GM21723 (cell line): ENCODE data around the gene ARRDC4.
"Not testable (repeated sequence)": the region's sequence is repeated elsewhere in the genome, so short reads cannot be mapped to it uniquely, and the experiment has no call there.

ENCODE experiments used
- ATAC-seq: cut with Tn5 transposase; IDR thresholded peaks from one replicate; pipeline ENCODE4 v1.9.1; 2021; ENCODE audit warnings: mild to moderate bottlenecking, moderate library complexity; ENCODE audit not compliant: unreplicated experiment

ARRDC4 gene

DNA sequence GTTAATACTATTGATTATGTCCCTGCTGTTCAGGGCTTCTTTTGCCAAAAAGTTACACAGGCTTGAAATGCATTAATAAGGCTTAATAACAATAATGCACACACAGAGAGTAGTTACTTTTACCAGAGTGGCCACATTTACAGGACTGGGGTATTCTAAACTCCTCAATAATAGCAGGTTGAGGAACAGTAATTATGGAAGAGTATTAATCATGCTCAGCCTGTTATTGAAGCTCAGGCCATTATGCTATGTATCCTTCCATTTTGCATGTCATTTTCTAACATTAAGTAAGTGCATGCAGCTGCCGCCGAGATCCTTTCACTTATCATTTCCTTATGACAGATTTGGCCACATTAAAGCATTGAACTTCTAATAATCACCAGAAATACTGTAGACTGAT, 5.7 kb downstream of the ARRDC4 start:
- no peak for ATAC-seq

- no peak for ATAC-seq
Observed at GRCh38 chr15:97966924-97967620, 6.6 kb downstream of the ARRDC4 start.

DNA sequence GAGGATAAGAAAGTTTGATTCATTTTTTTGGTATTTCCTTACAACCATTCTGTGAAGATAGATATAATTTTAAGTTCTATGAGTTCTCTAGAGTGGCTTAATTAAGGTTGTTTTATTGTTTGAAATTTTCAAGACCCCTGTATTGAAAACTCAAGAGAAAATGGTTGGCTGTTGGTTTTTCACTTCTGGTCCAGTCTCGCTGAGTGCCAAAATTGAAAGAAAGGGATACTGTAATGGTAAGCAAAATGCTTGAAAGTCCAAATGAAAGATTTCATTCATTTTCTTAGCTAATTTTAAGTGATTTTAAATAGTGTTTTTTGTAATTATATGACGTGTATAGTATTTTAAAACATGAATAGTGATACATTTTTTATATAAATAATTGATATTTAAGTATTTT, 7.4 kb downstream of the ARRDC4 start:
- no peak for ATAC-seq

DNA sequence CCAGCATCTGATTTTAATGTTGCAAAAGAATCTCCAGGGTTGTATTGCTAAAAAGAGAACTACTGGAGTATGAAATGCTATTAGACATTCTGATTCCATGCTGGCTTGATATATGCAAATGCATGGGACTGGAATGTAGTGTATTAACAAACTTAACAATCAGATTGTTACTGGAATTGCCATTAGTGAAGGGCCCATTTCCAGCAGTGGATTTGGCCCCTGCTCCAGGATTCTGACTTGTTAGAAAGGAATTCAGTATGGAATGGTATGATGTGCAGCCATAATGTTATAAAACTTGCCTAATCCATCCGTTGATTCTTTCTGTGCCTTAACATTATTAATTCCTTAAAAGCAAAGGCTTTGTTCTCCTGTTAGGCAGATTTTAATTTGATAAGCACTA, 7.9 kb downstream of the ARRDC4 start:
- ATAC-seq, result no peak

- ATAC-seq, result no peak
Observed at GRCh38 chr15:97972366-97972765, 11.9 kb downstream of the ARRDC4 start.

GRCh38 chr15:97976129-97976528, 15.6 kb downstream of the ARRDC4 start:
- ATAC-seq, result no peak

DNA sequence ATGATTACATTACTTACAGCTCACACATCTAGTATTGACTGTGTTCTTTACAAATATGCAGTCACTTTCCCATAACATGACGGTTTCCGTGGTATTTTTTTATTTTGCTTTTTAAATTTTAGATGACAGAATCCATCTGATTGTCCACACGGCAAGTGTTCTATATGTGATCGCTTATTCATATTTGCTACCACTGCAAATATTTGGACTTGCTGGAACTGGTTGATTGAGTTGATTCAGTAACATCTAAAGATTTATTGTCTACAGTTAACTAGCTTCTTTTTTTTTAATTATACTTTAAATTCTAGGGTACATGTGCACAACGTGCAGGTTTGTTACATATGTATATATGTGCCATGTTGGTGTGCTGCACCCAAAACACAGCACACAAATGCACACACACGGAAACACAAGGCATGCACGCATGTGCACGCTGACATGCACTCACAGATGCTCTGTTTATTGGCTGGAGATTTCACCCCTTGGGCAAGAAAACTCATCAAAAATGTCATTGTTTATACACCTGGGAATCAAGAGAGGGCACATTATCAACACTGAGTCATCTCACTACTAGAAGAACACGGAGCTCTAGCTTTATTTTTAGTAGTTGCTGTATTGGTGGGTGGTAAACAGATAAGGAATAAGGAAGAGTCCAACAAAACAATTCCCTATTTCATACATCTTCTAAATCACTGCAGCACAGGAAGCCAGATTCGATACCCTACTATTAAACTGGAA, 16.4 kb downstream of the ARRDC4 start:
- ATAC-seq, result no peak

GRCh38 chr15:97977734-97978133, 17.2 kb downstream of the ARRDC4 start:
- ATAC-seq, result no peak

GRCh38 chr15:97978401-97979139, 18.1 kb downstream of the ARRDC4 start:
- ATAC-seq, result no peak

DNA sequence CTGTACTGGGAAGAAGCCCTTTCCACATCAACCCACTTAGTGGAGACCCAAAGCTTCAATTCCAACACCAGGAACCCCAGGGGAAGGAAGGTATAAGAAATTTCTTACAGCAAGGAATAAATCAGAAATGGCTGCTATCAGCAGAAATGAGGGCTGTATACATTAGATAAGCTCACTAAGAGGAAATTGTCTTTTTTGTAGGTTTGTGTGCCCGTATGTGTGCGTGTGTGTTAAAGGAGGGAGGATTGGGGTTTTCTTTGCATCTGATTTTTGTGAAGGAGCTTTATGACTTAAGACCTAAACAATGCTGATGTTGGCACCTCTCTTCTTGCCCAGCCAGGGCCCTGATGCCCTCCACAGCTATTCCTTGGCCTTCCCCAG, 18.6 kb downstream of the ARRDC4 start:
- no peak for ATAC-seq

DNA sequence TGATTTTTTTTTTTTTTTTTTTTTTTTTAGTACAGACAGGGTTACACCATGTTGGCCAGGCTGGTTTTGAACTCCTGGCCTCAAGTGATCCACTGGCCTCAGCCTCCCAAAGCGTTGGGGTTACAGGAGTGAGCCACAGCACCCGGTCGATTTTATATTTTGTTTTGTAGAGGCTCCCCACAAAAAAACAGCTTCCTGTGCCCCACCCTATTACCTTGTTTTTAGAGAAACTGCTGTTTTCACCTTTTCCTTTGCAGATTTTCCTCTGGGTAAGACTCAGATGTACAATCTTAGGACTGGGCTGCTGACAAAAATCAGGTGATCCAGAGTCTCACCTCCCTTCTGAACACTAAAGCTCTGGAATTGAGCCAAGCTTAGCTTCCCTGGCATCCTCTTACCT, 20.6 kb downstream of the ARRDC4 start:
- ATAC-seq, result no peak

DNA sequence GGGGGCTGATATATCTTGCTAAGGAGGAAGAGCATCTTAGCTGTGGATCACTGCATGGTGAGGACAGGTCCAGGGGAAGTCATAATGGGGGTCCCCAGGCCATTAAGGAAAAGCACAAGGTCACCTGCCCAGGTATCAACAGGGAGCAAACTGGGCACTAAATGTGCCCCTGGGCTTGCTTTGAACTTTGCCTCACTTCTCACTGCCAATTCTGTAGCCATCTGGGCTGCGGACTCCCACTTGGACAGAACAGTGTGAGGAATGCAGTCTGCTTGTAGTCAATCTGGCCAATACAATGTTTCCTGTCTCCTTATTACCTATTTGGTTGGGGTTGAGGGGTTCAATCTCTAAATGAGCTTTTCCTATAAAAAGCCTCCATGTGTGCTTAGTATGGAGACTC, 21.3 kb downstream of the ARRDC4 start:
- no peak for ATAC-seq

DNA sequence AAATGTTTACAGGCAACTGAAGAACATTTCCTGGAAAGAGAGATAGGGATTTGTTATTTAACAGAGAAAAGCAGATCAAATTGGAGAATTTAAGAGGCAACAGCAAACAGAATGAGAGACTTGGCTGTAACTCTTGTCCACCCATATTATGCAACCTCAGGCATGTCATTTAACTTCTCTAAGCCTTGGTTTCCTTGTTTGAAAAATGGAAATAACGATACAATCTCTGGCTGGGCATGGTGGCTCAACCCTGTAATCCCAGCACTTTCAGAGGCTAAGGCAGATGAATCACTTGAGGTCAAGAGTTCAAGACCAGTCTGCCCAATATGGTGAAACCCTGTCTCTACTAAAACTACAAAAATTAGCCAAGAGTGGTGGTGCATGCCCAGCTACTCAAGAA, 23.7 kb downstream of the ARRDC4 start:
- no peak for ATAC-seq

GRCh38 chr15:97985979-97986378, 25.5 kb downstream of the ARRDC4 start:
- not testable (repeated sequence) for ATAC-seq

GRCh38 chr15:97986781-97987180, 26.3 kb downstream of the ARRDC4 start:
- ATAC-seq, result no peak

DNA sequence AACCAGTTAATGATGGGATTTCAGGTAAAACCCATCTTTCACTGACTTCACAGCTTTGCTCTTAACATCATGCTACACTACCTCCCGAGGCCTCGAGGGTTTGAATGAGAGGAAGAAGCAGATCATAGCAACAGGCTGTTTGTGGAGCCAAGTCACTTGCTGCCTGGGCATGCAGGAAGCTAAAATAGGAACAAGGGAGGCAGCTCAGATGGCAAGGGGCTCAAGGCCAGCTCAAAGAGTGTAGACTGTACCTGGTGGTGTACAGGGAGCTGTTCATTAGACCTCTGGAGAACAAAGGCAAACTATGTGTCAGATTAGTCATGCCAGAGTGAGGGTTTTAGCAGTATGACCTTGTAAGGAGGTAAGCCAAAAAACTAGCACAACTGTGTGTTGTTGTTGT, 28.8 kb downstream of the ARRDC4 start:
- ATAC-seq, result no peak

DNA sequence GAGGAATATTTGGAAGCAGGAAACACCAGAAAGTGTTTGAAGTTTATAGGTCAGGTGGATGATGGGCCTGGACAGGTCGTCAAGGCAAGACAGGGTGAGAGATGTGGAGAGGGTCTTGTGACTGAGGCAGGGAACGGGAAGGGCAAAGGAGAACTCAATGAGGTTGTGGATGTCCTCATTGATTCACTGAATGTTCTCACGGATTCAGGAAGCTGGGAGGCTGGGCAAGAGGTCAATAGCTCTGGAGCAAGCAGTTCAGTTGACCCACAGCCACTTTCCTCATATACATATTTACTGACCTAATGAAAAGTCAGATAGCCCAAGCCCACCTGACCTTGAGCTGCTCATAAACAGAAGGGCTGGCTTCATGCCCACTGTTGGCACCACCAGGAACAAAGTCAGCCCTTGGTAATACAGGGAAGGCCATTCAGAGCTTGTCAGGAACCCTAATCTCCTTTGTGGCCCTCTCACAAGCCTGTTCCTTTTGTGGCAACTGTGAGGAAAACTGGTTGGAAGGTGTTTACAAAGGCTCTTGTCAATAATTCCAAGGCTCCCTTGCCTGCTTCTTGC, 31.6 kb downstream of the ARRDC4 start:
- ATAC-seq, result no peak

GRCh38 chr15:97992823-97993222, 32.3 kb downstream of the ARRDC4 start:
- ATAC-seq, result no peak

- ATAC-seq, result no peak
Observed at GRCh38 chr15:97993310-97993738, 32.8 kb downstream of the ARRDC4 start.

GRCh38 chr15:97994236-97994635, 33.7 kb downstream of the ARRDC4 start:
- ATAC-seq, result no peak

- ATAC-seq, result no peak
Observed at GRCh38 chr15:97995192-97995591, 34.7 kb downstream of the ARRDC4 start.
